H1 (cell line): ENCODE measurements around the gene TAGLN2. TPM values are rescaled to one million over a fixed set of nuclear protein-coding genes. Genes with fewer than 3 reads are reported as not detected.

ENCODE experiments used
- CTCF ChIA-PET: fragments of 300-600 bp; sonication (Branson Sonifier 250); formaldehyde crosslinking; loops from one replicate; lab custom pipeline; 2021; ENCODE audit not compliant: partially characterized antibody; lab: Charles Lee
- POLR2A ChIA-PET: fragments of 300-600 bp; sonication (Branson Sonifier 250); formaldehyde crosslinking; loops from one replicate; lab custom pipeline; 2021; ENCODE audit warnings: inconsistent platforms; ENCODE audit not compliant: partially characterized antibody; lab: Charles Lee
- DNase-seq, 2 experiments: peaks; one replicate each; pipeline versions ENCODE4 v3.0.0 to v3.0.0-alpha.2; 2010 to 2022; ENCODE audit warnings: low spot score in 2 of 2, low read depth in 1 of 2, mixed read lengths in 1 of 2
- FAIRE-seq: peaks from 2 replicates; lab custom pipeline; 2011; peaks lifted over from hg19 to GRCh38; lab: Jason Lieb, UNC
- H2AFZ ChIP-seq: 2 replicates; pipeline ENCODE4 v1.8.1; 2012; ENCODE audit warnings: low read length, inconsistent platforms
- H2AK5ac ChIP-seq: 2 replicates; pipeline ENCODE4 v1.6.1; 2013; ENCODE audit warnings: low read depth, low read length
- H2BK120ac ChIP-seq: replicated peaks from 2 replicates; pipeline ENCODE3; 2013; ENCODE audit warnings: low read depth, low read length, inconsistent platforms
- H2BK12ac ChIP-seq: 2 replicates; pipeline ENCODE4 v1.6.1; 2013; ENCODE audit warnings: low read depth, low read length
- H2BK15ac ChIP-seq: 2 replicates; pipeline ENCODE4 v1.6.1; 2013; ENCODE audit warnings: low read length
- H2BK20ac ChIP-seq: 2 replicates; pipeline ENCODE4 v1.6.1; 2013; ENCODE audit warnings: low read length
- H2BK5ac ChIP-seq: 2 replicates; pipeline ENCODE4 v1.6.1; 2013; ENCODE audit warnings: low read depth, low read length
- H3K14ac ChIP-seq: 2 replicates; pipeline ENCODE4 v1.6.1; 2013; ENCODE audit warnings: inconsistent platforms; ENCODE audit not compliant: insufficient read length
- H3K18ac ChIP-seq: 2 replicates; pipeline ENCODE4 v1.6.1; 2013; ENCODE audit warnings: low read length; ENCODE audit errors: extremely low read depth
- H3K23ac ChIP-seq: 2 replicates; pipeline ENCODE4 v1.6.1; 2013; ENCODE audit warnings: inconsistent platforms; ENCODE audit not compliant: insufficient read length
- H3K23me2 ChIP-seq: 2 replicates; pipeline ENCODE4 v1.6.1; 2013; ENCODE audit warnings: low read depth, low read length
- H3K27ac ChIP-seq: 2 replicates; pipeline ENCODE4 v1.6.1; 2011; ENCODE audit warnings: low read depth, low read length, inconsistent platforms
- H3K27me3 ChIP-seq, 4 experiments: replicated peaks in 1 of 4; 1 replicate in 1 of 4; 2 replicates in 3 of 4; pipeline versions ENCODE4 v1.6.1 to v1.8.1; 2011 to 2013; ENCODE audit warnings: low read length in 3 of 4, mild to moderate bottlenecking in 3 of 4, inconsistent platforms in 2 of 4, mixed read lengths in 2 of 4, moderate library complexity in 1 of 4; ENCODE audit not compliant: control insufficient read depth in 3 of 4, insufficient read depth in 3 of 4; ENCODE audit errors: extremely low read depth in 1 of 4
- H3K36me3 ChIP-seq, 4 experiments: 2 replicates each; pipeline versions ENCODE4 v1.6.1 to v1.8.1; 2011 to 2013; ENCODE audit warnings: mild to moderate bottlenecking in 4 of 4, low read length in 3 of 4, moderate library complexity in 2 of 4, control low read depth in 1 of 4, inconsistent platforms in 1 of 4; ENCODE audit not compliant: insufficient read depth in 4 of 4, control insufficient read depth in 2 of 4
- H3K4ac ChIP-seq: replicated peaks from 2 replicates; pipeline ENCODE3; 2013; ENCODE audit warnings: low read length, low read depth, mixed read lengths, inconsistent platforms; ENCODE audit not compliant: insufficient read length
- H3K4me1 ChIP-seq, 4 experiments: replicated peaks in 1 of 4; 1 replicate in 1 of 4; 2 replicates in 3 of 4; pipeline versions ENCODE4 v1.6.1 to v1.8.1; 2011 to 2013; ENCODE audit warnings: low read length in 3 of 4, inconsistent platforms in 2 of 4, mixed read lengths in 1 of 4; ENCODE audit not compliant: insufficient read depth in 4 of 4, control insufficient read depth in 3 of 4
- H3K4me2 ChIP-seq, 2 experiments: 2 replicates each; pipeline versions ENCODE4 v1.6.1 to v1.8.1; 2011 to 2013; ENCODE audit warnings: low read depth in 2 of 2, low read length in 2 of 2, control low read depth in 1 of 2, inconsistent platforms in 1 of 2, mild to moderate bottlenecking in 1 of 2; ENCODE audit not compliant: insufficient read depth in 1 of 2
- H3K4me3 ChIP-seq, 4 experiments: fragments of 200-600, 300-600 bp in 1 of 4; sonication (generic), shearing (Covaris generic), sonication (Bioruptor Twin) in 1 of 4; 2 replicates each; pipeline versions ENCODE4 v1.5.1 to v1.8.1; 2011 to 2016; ENCODE audit warnings: low read length in 4 of 4, low read depth in 3 of 4, control low read depth in 2 of 4, inconsistent platforms in 2 of 4, mild to moderate bottlenecking in 2 of 4, mixed read lengths in 1 of 4, moderate library complexity in 1 of 4; ENCODE audit not compliant: insufficient read depth in 2 of 4; ENCODE audit errors: extremely low read depth in 1 of 4
- H3K56ac ChIP-seq: replicated peaks from 2 replicates; pipeline ENCODE3; 2013; ENCODE audit warnings: low read depth, mild to moderate bottlenecking, mixed read lengths, low read length, inconsistent platforms; ENCODE audit not compliant: insufficient read length
- H3K79me1 ChIP-seq: 2 replicates; pipeline ENCODE4 v1.6.1; 2013; ENCODE audit warnings: low read depth, low read length, control low read depth
- H3K79me2 ChIP-seq, 2 experiments: 2 replicates each; pipeline versions ENCODE4 v1.6.1 to v1.8.1; 2012 to 2013; ENCODE audit warnings: low read length in 2 of 2, mild to moderate bottlenecking in 2 of 2, inconsistent platforms in 1 of 2; ENCODE audit not compliant: insufficient read depth in 2 of 2, control insufficient read depth in 1 of 2
- H3K9ac ChIP-seq, 4 experiments: replicated peaks in 1 of 4; 1 replicate in 1 of 4; 2 replicates in 3 of 4; pipeline versions ENCODE4 v1.6.1 to v1.8.1; 2011 to 2013; ENCODE audit warnings: low read depth in 3 of 4, low read length in 3 of 4, control low read depth in 2 of 4, mild to moderate bottlenecking in 2 of 4, moderate library complexity in 2 of 4, inconsistent platforms in 1 of 4; ENCODE audit errors: extremely low read depth in 1 of 4
- H3K9me3 ChIP-seq, 2 experiments: 2 replicates each; pipeline versions ENCODE4 v1.6.1 to v1.8.1; 2012 to 2013; ENCODE audit warnings: mild to moderate bottlenecking in 2 of 2, moderate library complexity in 2 of 2, control low read depth in 1 of 2, inconsistent platforms in 1 of 2, low read depth in 1 of 2, low read length in 1 of 2, mixed read lengths in 1 of 2; ENCODE audit not compliant: insufficient read depth in 2 of 2
- H4K20me1 ChIP-seq, 2 experiments: replicated peaks in 1 of 2; 2 replicates each; pipeline versions ENCODE3 to v1.8.1; 2011 to 2013; ENCODE audit warnings: inconsistent platforms in 2 of 2, low read length in 2 of 2, mild to moderate bottlenecking in 1 of 2; ENCODE audit not compliant: insufficient read depth in 2 of 2, control insufficient read depth in 1 of 2
- H4K5ac ChIP-seq: 2 replicates; pipeline ENCODE4 v1.6.1; 2013; ENCODE audit warnings: low read length, low read depth, mixed read lengths, inconsistent platforms; ENCODE audit not compliant: insufficient read length
- H4K8ac ChIP-seq: 2 replicates; pipeline ENCODE4 v1.8.0; 2013; ENCODE audit warnings: mild to moderate bottlenecking, moderate library complexity, low read length, inconsistent platforms; ENCODE audit not compliant: insufficient read depth; ENCODE audit errors: extremely low read depth
- H4K91ac ChIP-seq: replicated peaks from 2 replicates; pipeline ENCODE3; 2013; ENCODE audit warnings: low read length, mixed read lengths, inconsistent platforms; ENCODE audit not compliant: insufficient read length
- CTBP2 ChIP-seq: IDR thresholded peaks from 2 replicates; pipeline ENCODE4 v1.7.0; 2011; ENCODE audit warnings: borderline replicate concordance, mild to moderate bottlenecking, moderate library complexity, mixed read lengths, low read length; ENCODE audit not compliant: insufficient read depth, insufficient read length
- JUND ChIP-seq: IDR thresholded peaks from 2 replicates; pipeline ENCODE4 v1.6.1; 2011; ENCODE audit warnings: mild to moderate bottlenecking, improper control_type of control experiment, low read length
- NANOG ChIP-seq: IDR thresholded peaks from 2 replicates; pipeline ENCODE4 v1.6.1; 2011; ENCODE audit warnings: low read length, low read depth, mild to moderate bottlenecking, inconsistent platforms; ENCODE audit not compliant: insufficient read depth, poor library complexity, severe bottlenecking
- RAD21 ChIP-seq, 2 experiments: IDR thresholded peaks in 1 of 2; conservative IDR thresholded peaks in 1 of 2; 2 replicates each; pipeline ENCODE4 v1.6.1; 2011; ENCODE audit warnings: low read depth in 2 of 2, low read length in 2 of 2, improper control_type of control experiment in 1 of 2, inconsistent platforms in 1 of 2, mild to moderate bottlenecking in 1 of 2, moderate library complexity in 1 of 2
- RFX5 ChIP-seq: IDR thresholded peaks from 2 replicates; pipeline ENCODE4 v1.6.1; 2011; ENCODE audit warnings: low read depth, low read length, improper control_type of control experiment, borderline replicate concordance
- SIN3A ChIP-seq, 2 experiments: IDR thresholded peaks in 1 of 2; conservative IDR thresholded peaks in 1 of 2; 2 replicates each; pipeline ENCODE4 v1.6.1; 2011 to 2012; ENCODE audit warnings: low read length in 2 of 2, improper control_type of control experiment in 1 of 2, low read depth in 1 of 2, mild to moderate bottlenecking in 1 of 2
- SIRT6 ChIP-seq: IDR thresholded peaks from one replicate; pipeline ENCODE4 v1.7.1; 2012; ENCODE audit warnings: low read length, inconsistent platforms
- SP1 ChIP-seq: IDR thresholded peaks from 2 replicates; pipeline ENCODE4 v1.6.1; 2011; ENCODE audit warnings: low read depth, low read length
- WGBS, 2 experiments: shearing (Covaris generic) in 1 of 2; methylation state at CpG; one replicate each; pipeline versions ENCODE4 v1.1.6 to v1.1.7; 2013 to 2015; ENCODE audit warnings: low lambda C conversion rate in 2 of 2, mixed read lengths in 2 of 2, inconsistent platforms in 1 of 2, low coverage in 1 of 2, missing lambda C conversion rate in 1 of 2; ENCODE audit not compliant: insufficient replicate concordance in 2 of 2, insufficient coverage in 1 of 2, insufficient read length in 1 of 2; ENCODE audit errors: extremely low coverage in 1 of 2, missing lambda C conversion rate in 1 of 2; 5-methylcytosine and 5-hydroxymethylcytosine counted together
- polyA plus RNA-seq, 7 experiments: library from polyadenylated mRNA; depleted of rRNA in 3 of 7; stranded (reverse) in 5 of 7; unstranded in 2 of 7; fragments of >200 nt in 5 of 7; fragments of 200-250 nt in 2 of 7; gene quantifications; 1 replicate in 5 of 7; 2 replicates in 1 of 7; 4 replicates in 1 of 7; pipeline versions ENCODE4 v1.2.1 to v1.2.3, GENCODE V29; 2011 to 2013; ENCODE audit warnings: missing spikeins in 2 of 7, mixed read lengths in 2 of 7
- total RNA-seq: library from RNA; stranded (reverse); fragmentation: NEBNext Ultra II Directional; extraction: Animal tissue kit (Norgen Biotek cat#: 25700); gene quantifications from 2 replicates; pipeline ENCODE4 v1.2.1, GENCODE V29; 2021
- TF ChIP-seq, protein P1 (sequence below), 3 experiments: IDR thresholded peaks; 1 replicate in 2 of 3; 2 replicates in 1 of 3; pipeline versions ENCODE4 v1.5.1 to v1.6.1; 2011; ENCODE audit warnings: low read length in 3 of 3, mild to moderate bottlenecking in 3 of 3, inconsistent platforms in 2 of 3, low read depth in 1 of 3, moderate library complexity in 1 of 3; ENCODE audit not compliant: insufficient read depth in 1 of 3; ENCODE audit errors: control extremely low read depth in 1 of 3

Gene TAGLN2
- total and polyA plus RNA-seq, 2 of the 8 experiments (the other 6 are each of a cell fraction or from before 2014, with no cell fraction given), result 93.0 to 114 TPM

DNA sequence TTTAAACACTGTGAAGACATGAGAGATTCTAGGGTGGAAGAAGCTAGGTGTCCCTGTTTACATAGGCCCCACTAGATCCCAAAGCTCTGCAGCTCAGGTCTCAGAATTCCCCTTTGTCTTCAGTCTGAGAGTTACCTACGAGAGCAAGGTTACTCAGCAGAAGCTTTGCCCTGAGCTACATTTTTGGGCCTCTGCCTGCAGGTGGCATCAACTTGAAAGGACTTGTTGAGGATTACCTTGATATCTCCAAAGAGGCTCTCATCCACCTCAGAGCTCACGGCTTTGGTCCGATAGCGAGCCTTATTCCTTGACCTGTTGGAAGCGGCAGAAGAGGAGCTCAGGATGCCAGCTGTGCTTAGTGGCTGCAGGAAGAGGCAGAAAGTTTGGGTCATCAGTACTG, 32.4 kb downstream of the TAGLN2 start:
- Histone ChIP-seq H2AK5ac (no peak overlapping the region), H3K9ac (no peak overlapping the region), H3K27ac (no peak overlapping the region), H3K18ac (no peak overlapping the region), H3K4me2 (no peak overlapping the region), H2AFZ (peak overlapping the region; percentile 66), H4K20me1 (no peaks in the 10 kb centered on the region), H3K4me3 (no peak overlapping the region), H4K8ac (no peak overlapping the region), H3K27me3 (no peaks in the 10 kb centered on the region), H2BK20ac (no peak overlapping the region), H2BK5ac (no peak overlapping the region), H3K56ac (no peak overlapping the region), H3K9me3 (no peaks in the 10 kb centered on the region), H3K79me1 (no peaks in the 10 kb centered on the region), H3K23ac (no peak overlapping the region), H3K23me2 (no peaks in the 10 kb centered on the region), H3K4me1 (no peaks in the 10 kb centered on the region), H3K79me2 (no peaks in the 10 kb centered on the region), H4K91ac (no peak overlapping the region), H3K14ac (no peak overlapping the region), H2BK12ac (no peak overlapping the region), H2BK15ac (no peak overlapping the region), H3K36me3 (no peaks in the 10 kb centered on the region), H4K5ac (no peak overlapping the region), H2BK120ac (no peak overlapping the region), H3K4ac (no peak overlapping the region)
- TF ChIP-seq SIN3A (conservative IDR thresholded peaks at IDR 0.05 in 1 of 2, IDR thresholded peaks at IDR 0.05 in 1 of 2; ENCODE audit: low read depth in 1 of 2, low read length in 2 of 2) (no peak), SIRT6 (no peak), JUND (no peak), CTBP2 (no peak), NANOG (no peak), RAD21 (IDR thresholded peaks at IDR 0.05 in 1 of 2, conservative IDR thresholded peaks at IDR 0.05 in 1 of 2; ENCODE audit: low read depth in 2 of 2, low read length in 2 of 2) (peak in 1 of 2 experiments; percentile 33; a peak in 2 of 4 replicates), RFX5 (no peak), SP1 (no peak)
- TF ChIP-seq, protein P1, sequence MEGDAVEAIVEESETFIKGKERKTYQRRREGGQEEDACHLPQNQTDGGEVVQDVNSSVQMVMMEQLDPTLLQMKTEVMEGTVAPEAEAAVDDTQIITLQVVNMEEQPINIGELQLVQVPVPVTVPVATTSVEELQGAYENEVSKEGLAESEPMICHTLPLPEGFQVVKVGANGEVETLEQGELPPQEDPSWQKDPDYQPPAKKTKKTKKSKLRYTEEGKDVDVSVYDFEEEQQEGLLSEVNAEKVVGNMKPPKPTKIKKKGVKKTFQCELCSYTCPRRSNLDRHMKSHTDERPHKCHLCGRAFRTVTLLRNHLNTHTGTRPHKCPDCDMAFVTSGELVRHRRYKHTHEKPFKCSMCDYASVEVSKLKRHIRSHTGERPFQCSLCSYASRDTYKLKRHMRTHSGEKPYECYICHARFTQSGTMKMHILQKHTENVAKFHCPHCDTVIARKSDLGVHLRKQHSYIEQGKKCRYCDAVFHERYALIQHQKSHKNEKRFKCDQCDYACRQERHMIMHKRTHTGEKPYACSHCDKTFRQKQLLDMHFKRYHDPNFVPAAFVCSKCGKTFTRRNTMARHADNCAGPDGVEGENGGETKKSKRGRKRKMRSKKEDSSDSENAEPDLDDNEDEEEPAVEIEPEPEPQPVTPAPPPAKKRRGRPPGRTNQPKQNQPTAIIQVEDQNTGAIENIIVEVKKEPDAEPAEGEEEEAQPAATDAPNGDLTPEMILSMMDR (IDR thresholded peaks at IDR 0.05; ENCODE audit: control extremely low read depth in 1 of 3, insufficient read depth in 1 of 3, low read depth in 1 of 3, low read length in 3 of 3), result peak in 2 of 3 experiments; percentile 14 to 30; a peak in 2 of 4 replicates
- FAIRE-seq (no peak), DNase-seq (no peak)
- CTCF ChIA-PET, result interaction anchor here (0.8 to 20.8 kb wide), 34 partner anchors 8 to 759 kb away, joined by 3 to 645 read pairs (median 10); partner anchors contain the start of genes DUSP23, FCRL6, IGSF9 and KCNJ9
- POLR2A ChIA-PET, result no interaction called here
- WGBS, 2 experiments, result 83% methylated on average over 5 of the region's 5 CpGs; no CpG with 5 or more reads in 1 of the 2 experiments
